Heart left ventricle (tissue), 13 donors: ENCODE measurements around the gene SELENOF.

Experiments
- CTCF ChIP-seq, 12 donors: fragments of 200-600 bp; sonication (generic) in 4 of 12; IDR thresholded peaks; one replicate each; pipeline versions ENCODE4 v1.5.0 to v1.8.0; 2018 to 2022; ENCODE audit warnings: antibody characterized with exemption in 12 of 12, mild to moderate bottlenecking in 5 of 12
- POLR2A ChIP-seq, 2 donors: fragments of 450-650 bp; IDR thresholded peaks; one replicate each; pipeline ENCODE4 v1.6.1; 2017; ENCODE audit warnings: antibody characterized with exemption in 2 of 2, mild to moderate bottlenecking in 2 of 2, moderate library complexity in 2 of 2
- donor health status: ischemic (EF 13 %, LVEDD 7.1; RV severe dilation, severe dysfunction).
- donor health status: DM: no; HTN: yes; CAD: no.
- donor health status: DM: no; HTN: no; CAD: no.
- donor health status: ischemic (EF 25% LVEDD 6.9; RV normal size, moderate dysfunction).
- donor health status: ischemic (EF 25% LVEDD 5.7; RV mildly dilated, moderate dysfunction).
- donor health status: ischemic (EF 35%, LVEDD 5.7; RV mildly dilated, moderate dysfunction).
- donor health status: nonischemic (EF 11% LVEDD 7.7; RV severe dilation, severe dysfunction).
- donor health status: DM: yes; HTN: yes; CAD: no.
- donor health status: PGD.
- donor health status: ischemic (EF 29% LVEDD 5.4; RV normal size, mild dysfunction).
- donor health status: nonischemic (EF 23%, LVEDD 6.1; RV moderate dilation, normal function).

- TF ChIP-seq CTCF (IDR thresholded peaks at IDR 0.05) (no peak), POLR2A (IDR thresholded peaks at IDR 0.05) (no peak)
These were observed 81.5 kb downstream of the SELENOF start for GRCh38 chr1:86832433-86832832.
